Measurements from ENCODE around the gene DTYMK.

- TF ChIP-seq EP300 (IDR thresholded peaks at IDR 0.05) (no peak), CTCF (IDR thresholded peaks at IDR 0.05) (peak in 2 of 6 experiments; percentile 18 to 23), POLR2AphosphoS5 (IDR thresholded peaks at IDR 0.05) (peak; percentile 87 to 97), POLR2A (IDR thresholded peaks at IDR 0.05) (peak in 1 of 4 donors; percentile 81)
Measured at GRCh38 chr2:241637018-241637794, 49.4 kb downstream of the DTYMK start, which contains the start of the genes ATG4B and THAP4.

All from upper lobe of left lung (tissue), 4 donors.